ENCODE data around the gene RAB41.
"Not testable (repeated sequence)": the region's sequence is repeated elsewhere in the genome, so short reads cannot be mapped to it uniquely, and the experiment has no call there.

The RAB41 gene

DNA sequence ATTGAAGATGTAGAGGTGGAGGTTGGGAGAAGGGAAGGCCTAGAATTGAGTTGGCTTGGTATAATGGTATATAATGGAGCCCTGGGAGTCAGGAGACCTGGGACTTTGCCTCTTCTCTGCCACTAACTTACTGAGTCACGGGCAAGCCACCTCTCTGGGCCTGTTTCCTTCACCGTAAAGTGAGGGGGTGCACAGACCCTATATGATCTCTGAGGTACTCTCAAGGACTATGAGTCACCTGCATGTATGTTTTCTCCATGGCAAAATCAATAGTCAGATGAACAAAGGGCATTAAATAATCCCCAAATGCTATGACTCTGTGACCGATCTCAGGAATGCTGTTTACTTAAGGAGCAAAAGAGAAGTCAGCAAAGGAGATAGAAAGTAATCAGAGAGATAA is 27.1 kb upstream of the RAB41 start:
- H3K27ac ChIP-seq (ENCODE audit: insufficient read depth, low read length, poor library complexity, severe bottlenecking), result no peak overlapping the region
- no peak overlapping the region for H3K4me3 ChIP-seq (ENCODE audit: insufficient read depth, low read depth, low read length, poor library complexity, severe bottlenecking)
- no peaks in the 10 kb centered on the region for H3K27me3 ChIP-seq (replicated peaks; ENCODE audit: control insufficient read depth, insufficient read depth, low read length, poor library complexity, severe bottlenecking)
- no peak for DNase-seq
- no peaks in the 10 kb centered on the region for H3K4me1 ChIP-seq (ENCODE audit: control insufficient read depth, insufficient read depth, low read length, poor library complexity, severe bottlenecking)
- no peaks in the 10 kb centered on the region for H3K36me3 ChIP-seq (ENCODE audit: control insufficient read depth, insufficient read depth, low read length)
- no peaks in the 10 kb centered on the region for H3K9me3 ChIP-seq (ENCODE audit: control insufficient read depth, low read length)

DNA sequence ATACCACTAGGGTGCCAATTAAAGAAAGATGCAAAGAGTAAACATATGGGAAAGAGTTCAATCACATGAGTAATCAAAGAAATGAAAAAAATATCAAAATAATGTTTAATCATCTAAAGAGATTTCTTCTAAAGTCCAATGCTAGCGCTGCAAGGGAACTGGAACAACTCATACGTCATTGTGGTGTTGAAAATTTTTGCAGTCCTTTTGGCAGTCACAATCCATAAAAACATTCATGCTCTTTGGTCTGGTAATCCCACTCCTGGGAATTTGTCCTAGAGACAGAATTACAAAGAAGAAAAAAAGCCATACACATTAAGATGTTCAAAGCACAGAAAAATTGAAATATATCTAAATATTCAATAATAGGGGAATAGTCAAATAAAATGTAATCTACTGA is 26.5 kb upstream of the RAB41 start:
- no peak overlapping the region for H3K27ac ChIP-seq (ENCODE audit: insufficient read depth, low read length, poor library complexity, severe bottlenecking)
- no peak for DNase-seq
- no peaks in the 10 kb centered on the region for H3K4me1 ChIP-seq (ENCODE audit: control insufficient read depth, insufficient read depth, low read length, poor library complexity, severe bottlenecking)
- no peaks in the 10 kb centered on the region for H3K27me3 ChIP-seq (replicated peaks; ENCODE audit: control insufficient read depth, insufficient read depth, low read length, poor library complexity, severe bottlenecking)
- H3K9me3 ChIP-seq (ENCODE audit: control insufficient read depth, low read length), result no peaks in the 10 kb centered on the region
- no peaks in the 10 kb centered on the region for H3K36me3 ChIP-seq (ENCODE audit: control insufficient read depth, insufficient read depth, low read length)
- H3K4me3 ChIP-seq (ENCODE audit: insufficient read depth, low read depth, low read length, poor library complexity, severe bottlenecking), result no peak overlapping the region

DNA sequence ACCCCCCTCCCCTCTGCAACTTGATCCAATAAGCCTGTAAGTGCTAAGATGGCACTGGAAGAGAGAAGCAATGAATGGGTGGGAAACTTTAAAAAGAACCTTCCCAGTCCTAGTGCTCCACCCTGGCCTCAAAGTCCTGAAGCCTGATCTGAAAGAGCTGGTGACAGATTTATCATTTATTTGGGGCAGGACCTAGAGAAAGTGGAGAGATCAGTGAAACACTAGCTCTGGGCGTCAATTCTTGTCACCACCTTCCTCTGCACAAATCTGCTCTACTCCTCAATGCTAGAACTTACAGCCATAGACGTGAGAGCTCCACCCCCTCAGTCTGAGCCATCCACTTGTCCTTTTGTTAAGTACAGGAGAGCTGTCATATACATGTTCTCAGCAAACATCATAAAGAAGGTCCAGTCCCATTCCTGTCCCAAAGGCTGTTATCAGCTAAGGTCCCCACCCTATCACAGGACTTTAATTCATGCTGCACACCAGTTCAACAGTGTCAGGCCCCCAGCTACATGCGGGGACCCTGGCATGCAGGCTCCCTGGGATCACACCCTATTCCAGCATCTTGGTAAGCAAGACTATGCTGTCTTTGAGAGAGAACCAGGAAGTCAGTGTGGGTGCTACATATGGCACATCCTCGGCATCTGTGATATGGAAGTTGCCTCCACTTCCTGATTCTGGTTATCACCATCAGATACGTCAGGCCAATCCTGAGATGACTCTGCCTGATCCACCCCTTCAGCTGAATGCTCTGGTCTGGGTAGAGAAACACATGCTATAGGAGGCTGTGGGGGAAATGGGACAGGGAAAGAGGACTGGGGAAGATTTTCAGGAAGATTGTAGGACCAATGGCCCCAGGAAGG is 24.3 kb upstream of the RAB41 start:
- no peaks in the 10 kb centered on the region for H3K27me3 ChIP-seq (replicated peaks; ENCODE audit: control insufficient read depth, insufficient read depth, low read length, poor library complexity, severe bottlenecking)

DNA sequence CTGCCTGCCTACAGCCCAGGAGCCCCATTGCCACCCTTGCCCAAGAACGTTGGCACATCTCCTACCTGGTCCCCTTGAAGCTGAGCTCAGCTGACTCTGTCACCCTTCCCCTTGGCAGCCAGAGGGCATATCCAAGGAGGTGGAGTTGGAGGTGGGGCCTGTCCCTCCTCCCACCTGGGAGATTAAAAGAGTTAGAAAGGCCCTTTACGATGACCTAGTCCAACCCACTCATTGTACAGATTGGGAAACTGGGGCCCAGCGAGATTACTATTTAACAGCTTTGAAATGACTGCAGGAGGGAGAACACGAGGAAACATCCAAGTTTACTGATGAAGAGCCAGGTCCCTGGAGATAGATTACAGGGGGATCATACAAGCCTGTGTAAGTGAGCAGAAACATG is 21.9 kb upstream of the RAB41 start, which contains the start of gene P2RY4:
Gene P2RY4 (minus strand): TSS at position 101 of the 400 bp plus-strand sequence. CDS start 580 bp downstream, outside the sequence.
- Histone ChIP-seq H3K4me1 (ENCODE audit: control insufficient read depth, insufficient read depth, low read length, poor library complexity, severe bottlenecking) (no peaks in the 10 kb centered on the region), H3K4me3 (ENCODE audit: insufficient read depth, low read depth, low read length, poor library complexity, severe bottlenecking) (no peak within 1 kb of the TSS), H3K9me3 (ENCODE audit: control insufficient read depth, low read length) (no peaks in the 10 kb centered on the region), H3K36me3 (ENCODE audit: control insufficient read depth, insufficient read depth, low read length) (no peaks in the 10 kb centered on the region), H3K27me3 (replicated peaks; ENCODE audit: control insufficient read depth, insufficient read depth, low read length, poor library complexity, severe bottlenecking) (no peaks in the 10 kb centered on the region), H3K27ac (ENCODE audit: insufficient read depth, low read length, poor library complexity, severe bottlenecking) (no peak within 1 kb of the TSS)
- no peak for DNase-seq

More for the DNA sequence above, 24.3 kb upstream of the RAB41 start:
- no peak overlapping the region for H3K4me3 ChIP-seq (ENCODE audit: insufficient read depth, low read depth, low read length, poor library complexity, severe bottlenecking)
- DNase-seq, result no peak
- H3K4me1 ChIP-seq (ENCODE audit: control insufficient read depth, insufficient read depth, low read length, poor library complexity, severe bottlenecking), result no peaks in the 10 kb centered on the region
- no peak overlapping the region for H3K27ac ChIP-seq (ENCODE audit: insufficient read depth, low read length, poor library complexity, severe bottlenecking)
- H3K9me3 ChIP-seq (ENCODE audit: control insufficient read depth, low read length), result no peaks in the 10 kb centered on the region
- no peaks in the 10 kb centered on the region for H3K36me3 ChIP-seq (ENCODE audit: control insufficient read depth, insufficient read depth, low read length)

DNA sequence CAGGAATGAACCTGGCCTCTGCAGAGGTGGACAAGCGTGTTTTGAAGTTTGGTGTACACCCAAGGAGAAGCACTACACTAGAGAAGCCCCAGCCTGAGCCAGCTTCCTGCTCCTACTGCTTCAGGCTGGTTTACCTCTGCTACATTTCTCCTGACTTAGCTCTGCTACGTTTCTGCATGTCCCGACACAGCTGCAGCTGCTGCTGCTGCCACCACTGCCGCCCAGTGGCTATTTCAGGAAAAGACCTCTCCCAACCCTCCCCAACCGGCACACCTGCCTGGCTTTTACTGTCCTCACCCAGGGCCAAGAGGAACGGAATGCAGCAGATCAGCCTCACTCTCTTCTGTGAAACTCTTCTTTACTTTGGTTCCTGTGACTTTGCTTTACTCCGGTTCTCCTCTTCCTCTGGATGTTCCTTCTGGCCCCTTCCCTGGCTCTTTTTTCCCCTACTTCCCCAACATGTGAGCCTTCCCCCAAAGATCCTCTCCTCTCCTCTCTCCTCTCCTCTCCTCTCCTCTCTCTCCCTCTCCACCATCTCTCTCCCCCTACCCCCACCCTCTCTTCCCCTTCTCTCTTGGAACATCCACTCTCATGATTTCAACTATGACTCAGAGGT is 18.9 kb upstream of the RAB41 start:
- Histone ChIP-seq H3K27ac (ENCODE audit: insufficient read depth, low read length, poor library complexity, severe bottlenecking) (no peak overlapping the region), H3K9me3 (ENCODE audit: control insufficient read depth, low read length) (no peaks in the 10 kb centered on the region), H3K36me3 (ENCODE audit: control insufficient read depth, insufficient read depth, low read length) (no peaks in the 10 kb centered on the region), H3K4me3 (ENCODE audit: insufficient read depth, low read depth, low read length, poor library complexity, severe bottlenecking) (no peak overlapping the region), H3K27me3 (replicated peaks; ENCODE audit: control insufficient read depth, insufficient read depth, low read length, poor library complexity, severe bottlenecking) (no peaks in the 10 kb centered on the region), H3K4me1 (ENCODE audit: control insufficient read depth, insufficient read depth, low read length, poor library complexity, severe bottlenecking) (no peaks in the 10 kb centered on the region)
- peak in 1 of 3 donors; percentile 0 for DNase-seq

DNA sequence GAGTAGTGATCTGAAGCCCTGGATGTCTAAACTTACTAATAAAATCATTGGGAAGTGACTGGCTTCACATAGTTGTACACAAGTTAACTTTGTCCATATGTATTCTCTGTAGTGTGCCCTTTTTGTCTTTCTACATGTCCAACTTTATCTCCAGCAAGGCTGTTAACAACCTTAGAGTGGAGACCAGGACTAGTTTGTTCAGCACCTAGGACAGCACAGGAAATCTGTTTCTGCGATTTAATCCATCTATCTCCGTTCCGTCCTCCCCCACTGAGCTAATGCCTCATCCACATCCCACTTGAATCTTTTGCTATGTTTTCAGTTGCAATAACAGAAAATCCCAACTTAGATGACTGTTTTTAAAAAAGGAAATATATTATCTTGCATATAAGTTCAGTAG is 17.2 kb upstream of the RAB41 start:
- Histone ChIP-seq H3K36me3 (ENCODE audit: control insufficient read depth, insufficient read depth, low read length) (no peaks in the 10 kb centered on the region), H3K4me1 (ENCODE audit: control insufficient read depth, insufficient read depth, low read length, poor library complexity, severe bottlenecking) (no peaks in the 10 kb centered on the region), H3K27ac (ENCODE audit: insufficient read depth, low read length, poor library complexity, severe bottlenecking) (no peak overlapping the region), H3K27me3 (replicated peaks; ENCODE audit: control insufficient read depth, insufficient read depth, low read length, poor library complexity, severe bottlenecking) (no peaks in the 10 kb centered on the region), H3K9me3 (ENCODE audit: control insufficient read depth, low read length) (no peaks in the 10 kb centered on the region), H3K4me3 (ENCODE audit: insufficient read depth, low read depth, low read length, poor library complexity, severe bottlenecking) (no peak overlapping the region)
- DNase-seq, result no peak

DNA sequence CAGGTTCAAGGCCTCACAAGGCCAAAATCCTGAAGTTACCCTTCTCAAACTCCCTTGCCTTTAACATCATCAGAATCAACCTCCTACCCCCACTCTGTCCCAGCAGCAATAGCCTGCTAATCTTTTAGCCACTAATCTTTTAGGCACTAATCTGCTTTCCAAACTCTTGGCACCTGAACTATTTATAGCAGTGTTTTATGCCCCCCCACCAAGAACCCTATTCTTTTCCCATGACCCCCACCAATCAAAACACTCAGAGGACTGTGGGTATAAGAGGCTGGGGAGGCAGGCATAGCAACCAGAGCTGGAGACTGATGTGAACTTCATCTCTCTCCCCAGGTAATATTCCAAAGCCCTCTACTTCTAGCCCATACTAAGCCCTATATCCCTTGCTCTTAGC is 13.9 kb upstream of the RAB41 start, which contains the start of gene ARR3:
Gene ARR3 (plus strand): TSS at position 301 of the 400 bp plus-strand sequence. CDS start 1,052 bp downstream, outside the sequence.
- Histone ChIP-seq H3K4me1 (ENCODE audit: control insufficient read depth, insufficient read depth, low read length, poor library complexity, severe bottlenecking) (no peaks in the 10 kb centered on the region), H3K4me3 (ENCODE audit: insufficient read depth, low read depth, low read length, poor library complexity, severe bottlenecking) (no peak within 1 kb of the TSS), H3K36me3 (ENCODE audit: control insufficient read depth, insufficient read depth, low read length) (no peaks in the 10 kb centered on the region), H3K27me3 (replicated peaks; ENCODE audit: control insufficient read depth, insufficient read depth, low read length, poor library complexity, severe bottlenecking) (no peaks in the 10 kb centered on the region), H3K9me3 (ENCODE audit: control insufficient read depth, low read length) (no peaks in the 10 kb centered on the region), H3K27ac (ENCODE audit: insufficient read depth, low read length, poor library complexity, severe bottlenecking) (no peak within 1 kb of the TSS)
- DNase-seq, result no peak

DNA sequence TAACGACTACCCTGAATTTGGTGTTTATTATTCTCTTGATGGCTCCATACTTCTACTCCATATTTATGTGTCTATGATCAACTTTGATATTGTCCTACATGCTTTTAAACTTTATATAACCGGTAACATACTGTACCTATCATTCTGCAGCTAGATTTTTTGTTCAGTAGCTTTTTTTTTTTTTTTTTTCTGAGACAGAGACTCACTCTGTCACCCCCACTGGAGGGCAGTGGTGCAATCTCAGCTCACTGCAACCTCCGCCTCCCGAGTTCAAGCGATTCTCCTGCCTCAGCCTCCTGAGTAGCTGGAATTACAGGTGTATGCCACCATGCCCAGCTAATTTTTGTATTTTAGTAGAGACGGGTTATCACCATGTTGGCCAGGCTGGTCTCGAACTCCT is 7.9 kb upstream of the RAB41 start:
- not testable (repeated sequence) for H3K27me3 ChIP-seq (replicated peaks; ENCODE audit: control insufficient read depth, insufficient read depth, low read length, poor library complexity, severe bottlenecking); H3K36me3 ChIP-seq (ENCODE audit: control insufficient read depth, insufficient read depth, low read length); H3K27ac ChIP-seq (ENCODE audit: insufficient read depth, low read length, poor library complexity, severe bottlenecking); H3K4me3 ChIP-seq (ENCODE audit: insufficient read depth, low read depth, low read length, poor library complexity, severe bottlenecking); H3K4me1 ChIP-seq (ENCODE audit: control insufficient read depth, insufficient read depth, low read length, poor library complexity, severe bottlenecking); DNase-seq; H3K9me3 ChIP-seq (ENCODE audit: control insufficient read depth, low read length)

DNA sequence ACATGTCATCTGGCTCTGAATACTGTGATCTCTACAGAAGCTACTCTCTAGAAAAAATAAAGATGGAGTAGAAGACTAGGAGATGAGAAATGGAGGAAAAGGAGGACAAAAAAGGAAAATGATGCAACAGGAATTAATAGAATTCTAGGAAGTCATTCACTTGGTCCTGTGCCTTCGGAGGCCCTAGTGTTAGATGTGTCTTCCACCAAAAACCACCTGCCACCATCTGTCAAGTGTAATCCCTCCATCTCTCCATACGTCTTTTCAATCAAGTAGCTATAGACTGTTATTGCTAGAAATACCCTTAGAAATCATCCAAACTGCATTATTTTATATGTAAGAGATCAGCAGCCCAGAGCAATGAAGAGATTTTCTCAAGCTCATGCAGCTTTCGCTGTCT is 2.9 kb upstream of the RAB41 start:
- no peaks in the 10 kb centered on the region for H3K9me3 ChIP-seq (ENCODE audit: control insufficient read depth, low read length)
- no peaks in the 10 kb centered on the region for H3K27me3 ChIP-seq (replicated peaks; ENCODE audit: control insufficient read depth, insufficient read depth, low read length, poor library complexity, severe bottlenecking)
- DNase-seq, result no peak
- H3K36me3 ChIP-seq (ENCODE audit: control insufficient read depth, insufficient read depth, low read length), result no peaks in the 10 kb centered on the region
- H3K4me3 ChIP-seq (ENCODE audit: insufficient read depth, low read depth, low read length, poor library complexity, severe bottlenecking), result no peak overlapping the region
- H3K27ac ChIP-seq (ENCODE audit: insufficient read depth, low read length, poor library complexity, severe bottlenecking), result no peak overlapping the region
- no peaks in the 10 kb centered on the region for H3K4me1 ChIP-seq (ENCODE audit: control insufficient read depth, insufficient read depth, low read length, poor library complexity, severe bottlenecking)

DNA sequence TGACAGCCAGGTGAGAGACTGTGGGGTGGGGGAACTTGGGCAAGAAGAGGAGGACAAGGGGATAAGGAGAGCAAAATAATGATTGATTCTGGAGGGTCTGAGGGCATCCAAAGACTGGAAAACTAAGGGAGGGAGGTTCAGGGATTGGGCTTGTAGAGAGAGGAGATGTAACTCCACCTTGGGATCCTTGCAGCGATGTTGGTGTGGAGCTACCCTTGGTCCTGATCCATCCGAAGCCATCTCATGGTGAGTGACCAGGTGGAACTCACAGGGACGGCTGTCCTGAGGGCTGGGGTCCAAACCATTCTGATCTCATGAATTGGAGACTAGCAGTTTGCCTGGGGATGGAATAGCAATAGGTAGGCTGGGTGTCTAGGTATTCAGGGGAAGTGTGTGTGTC is 1.4 kb upstream of the RAB41 start:
- Histone ChIP-seq H3K36me3 (ENCODE audit: control insufficient read depth, insufficient read depth, low read length) (no peaks in the 10 kb centered on the region), H3K4me3 (ENCODE audit: insufficient read depth, low read depth, low read length, poor library complexity, severe bottlenecking) (no peak overlapping the region), H3K27ac (ENCODE audit: insufficient read depth, low read length, poor library complexity, severe bottlenecking) (no peak overlapping the region), H3K9me3 (ENCODE audit: control insufficient read depth, low read length) (no peaks in the 10 kb centered on the region), H3K27me3 (replicated peaks; ENCODE audit: control insufficient read depth, insufficient read depth, low read length, poor library complexity, severe bottlenecking) (no peaks in the 10 kb centered on the region), H3K4me1 (ENCODE audit: control insufficient read depth, insufficient read depth, low read length, poor library complexity, severe bottlenecking) (no peaks in the 10 kb centered on the region)
- no peak for DNase-seq
